Stimulated activated CD4-positive, alpha-beta T cell treated with anti-CD3 and anti-CD28 coated beads, TNF-alpha, amount 100 ng/mL, for 48 hours (primary cell): ENCODE results near the gene WBP11.
"Not testable (repeated sequence)": the region's sequence is repeated elsewhere in the genome, so short reads cannot be mapped to it uniquely, and the experiment has no call there.

ENCODE experiments used
- DNase-seq, 3 donors: peaks; one replicate each; pipeline ENCODE4 v3.0.0-alpha.2; 2020; ENCODE audit warnings: low read depth in 3 of 3

The WBP11 gene

DNA sequence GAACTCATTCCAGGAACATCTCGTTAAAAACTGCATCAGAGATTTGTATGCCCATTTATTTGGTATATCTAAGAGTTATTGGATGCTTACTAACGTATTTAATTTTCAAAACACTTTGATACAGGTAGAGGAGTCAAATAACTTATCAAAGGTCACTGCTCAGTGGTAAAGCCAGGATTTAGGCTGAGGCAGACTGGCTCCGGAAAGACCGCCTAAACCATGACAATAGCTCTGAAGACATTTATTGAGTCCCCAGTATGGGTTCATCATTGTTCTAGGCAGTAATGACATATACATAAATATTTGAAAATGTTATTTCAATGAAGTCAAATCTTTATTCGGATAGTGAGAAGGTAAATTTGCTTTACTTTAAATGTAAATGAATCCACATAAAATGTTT is 30.3 kb downstream of the WBP11 start:
- DNase-seq: no peak

GRCh38 chr12:14771651-14772137 is 31.6 kb downstream of the WBP11 start:
- no peak for DNase-seq

DNA sequence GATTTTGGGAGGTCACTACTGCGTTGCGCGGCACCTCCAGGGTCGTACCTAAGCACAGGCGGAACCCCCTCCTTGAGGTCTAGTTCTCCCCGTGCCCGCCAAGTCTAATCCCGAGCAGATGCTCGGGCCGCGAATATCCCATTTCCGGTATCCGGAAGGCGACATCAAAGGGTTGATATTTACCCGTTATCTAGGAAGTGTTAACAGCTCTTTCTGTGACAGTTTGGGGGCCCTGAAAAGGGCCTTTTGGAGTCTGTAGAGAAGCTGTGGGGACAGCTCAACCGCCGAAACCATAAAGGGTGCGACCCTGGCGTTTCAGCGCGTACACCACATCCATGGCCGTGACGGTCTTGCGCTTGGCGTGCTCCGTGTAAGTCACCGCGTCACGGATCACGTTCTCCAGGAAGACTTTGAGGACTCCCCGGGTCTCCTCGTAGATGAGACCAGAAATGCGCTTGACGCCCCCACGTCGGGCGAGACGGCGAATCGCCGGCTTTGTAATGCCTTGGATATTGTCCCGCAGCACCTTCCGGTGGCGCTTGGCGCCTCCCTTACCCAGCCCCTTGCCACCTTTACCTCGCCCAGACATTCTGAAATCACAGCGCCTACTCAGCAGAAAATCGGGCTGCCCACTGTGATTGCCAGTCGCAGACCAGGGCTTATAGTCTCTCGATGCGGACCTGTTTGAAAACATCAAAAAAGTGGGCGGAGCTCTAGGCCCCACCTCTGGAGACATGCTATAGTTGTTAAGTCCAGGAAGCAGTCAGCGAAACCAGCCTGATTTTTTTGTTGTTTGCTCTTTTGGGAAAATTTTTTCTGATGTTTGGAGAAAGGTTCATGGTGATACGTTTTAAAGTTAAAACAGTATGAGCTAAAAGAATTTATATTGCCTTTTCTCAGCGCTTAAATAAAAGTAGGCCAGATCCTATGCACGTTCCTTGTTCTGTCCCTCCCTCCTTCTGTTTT is 32.5 kb downstream of the WBP11 start:
- DNase-seq: peak; percentile 88 to 91 (median 90)

DNA sequence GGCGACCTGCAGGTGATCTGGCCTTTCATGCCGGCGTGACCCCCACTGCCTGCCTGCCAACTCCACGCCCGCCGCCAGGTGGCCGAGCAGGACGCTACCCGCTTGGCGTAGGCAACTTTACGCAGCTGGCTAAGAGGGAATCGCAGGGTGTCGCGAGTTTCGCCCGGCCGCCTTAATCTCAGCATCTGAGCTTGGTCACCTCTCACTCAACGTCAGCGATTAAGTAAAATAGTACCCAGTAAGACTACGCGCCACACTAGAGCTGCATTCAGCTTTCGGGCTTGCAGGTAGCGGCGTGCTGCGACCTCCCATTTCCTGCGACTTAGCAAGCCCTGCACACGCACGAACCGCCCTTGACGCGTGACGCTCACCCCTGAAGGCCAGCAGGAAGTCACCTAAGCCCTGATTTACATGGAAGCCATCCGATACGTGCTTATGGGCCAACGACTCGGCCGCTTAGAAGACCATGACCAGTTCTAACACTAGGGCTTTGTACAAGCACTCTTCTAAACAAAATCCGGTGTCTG is 33.2 kb downstream of the WBP11 start:
- peak; percentile 78 to 87 (median 81) for DNase-seq

DNA sequence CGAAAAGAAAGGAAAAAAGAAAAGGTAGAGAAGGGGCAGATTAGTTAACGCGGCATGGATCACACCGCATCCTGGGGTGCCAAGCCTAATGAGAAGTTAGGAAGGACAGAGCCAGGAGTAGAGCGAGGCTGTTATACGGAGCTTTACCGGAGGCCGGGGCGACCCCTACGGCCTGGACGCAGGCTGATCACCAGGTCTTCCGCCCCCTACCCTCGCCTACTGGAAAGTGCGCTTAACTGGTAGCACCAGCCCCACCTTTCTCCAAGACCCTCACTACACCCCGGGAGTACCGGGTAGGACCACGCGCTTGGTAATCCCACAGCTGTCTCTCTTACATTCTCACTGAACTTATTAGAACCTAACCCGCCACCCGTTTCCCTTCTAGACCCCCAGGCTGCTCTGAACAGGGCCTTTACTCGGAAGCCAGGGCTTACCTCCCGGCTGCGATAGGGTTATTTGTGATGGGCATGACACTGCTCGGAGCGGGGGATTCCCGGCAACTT is 33.8 kb downstream of the WBP11 start:
- peak in 1 of 3 donors; percentile 28 for DNase-seq

- peak in 1 of 3 donors; percentile 28 for DNase-seq
Observed at GRCh38 chr12:14768823-14769405, 34.4 kb downstream of the WBP11 start.

DNA sequence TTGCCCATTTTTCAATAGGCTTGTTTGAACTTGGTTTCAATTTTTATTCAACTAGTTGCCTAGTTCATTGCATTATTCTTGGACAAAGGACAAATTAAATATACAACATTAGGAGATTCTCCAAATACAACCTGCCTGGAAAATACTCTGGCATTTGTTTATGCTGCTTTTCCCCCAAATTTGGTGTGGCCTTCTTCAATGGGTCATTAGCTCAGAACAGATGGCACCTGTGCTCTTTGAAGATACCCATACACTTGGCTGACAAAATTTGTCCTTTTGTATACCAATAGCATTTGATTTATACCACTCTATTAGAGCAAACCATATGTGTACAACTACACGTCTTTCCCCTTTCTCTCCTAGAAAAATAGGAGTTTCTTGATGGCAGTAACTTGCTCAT is 35.7 kb downstream of the WBP11 start:
- no peak for DNase-seq

- DNase-seq: no peak
Observed at GRCh38 chr12:14766649-14767215, 36.5 kb downstream of the WBP11 start.

DNA sequence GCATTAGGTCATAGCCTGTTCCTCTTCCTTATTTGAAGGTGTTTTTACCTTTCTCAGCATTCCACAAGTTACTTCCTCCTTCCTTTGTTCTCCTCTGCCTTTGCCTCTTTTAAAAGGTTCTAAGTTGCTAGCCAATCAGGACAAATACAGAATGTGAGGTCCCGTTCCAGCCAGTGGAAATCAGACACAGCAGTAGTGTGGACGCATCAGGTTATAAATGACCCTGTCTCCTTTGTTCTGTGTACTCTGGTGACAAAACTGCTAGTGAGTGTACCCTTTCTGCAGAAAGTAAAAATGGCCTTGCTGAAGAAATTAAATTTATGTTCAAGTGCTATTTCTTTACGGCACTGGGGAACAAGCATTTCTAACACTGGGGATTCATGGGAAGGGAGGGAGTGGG is 37.3 kb downstream of the WBP11 start:
- not testable (repeated sequence) for DNase-seq

DNA sequence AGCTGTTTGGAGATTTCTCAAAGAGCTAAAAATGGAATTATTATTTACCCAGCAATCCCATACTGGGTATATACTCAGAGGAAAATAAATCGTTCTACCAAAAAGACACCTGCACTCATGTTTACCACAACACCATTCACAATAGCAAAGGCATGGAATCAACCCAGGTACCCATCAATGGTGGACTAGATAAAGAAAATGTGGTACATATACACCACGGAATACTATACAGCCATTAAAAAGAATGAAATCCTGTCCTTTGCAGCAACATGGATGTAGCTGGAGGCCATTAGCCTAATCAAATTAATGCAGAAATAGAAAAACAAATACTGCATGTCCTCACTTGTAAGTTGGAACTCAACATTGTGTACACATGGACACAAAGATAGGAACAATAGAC is 37.9 kb downstream of the WBP11 start:
- no peak for DNase-seq

- not testable (repeated sequence) for DNase-seq
Observed at GRCh38 chr12:14759711-14760280, 43.5 kb downstream of the WBP11 start.

GRCh38 chr12:14756334-14757143 is 46.7 kb downstream of the WBP11 start:
- no peak for DNase-seq

DNA sequence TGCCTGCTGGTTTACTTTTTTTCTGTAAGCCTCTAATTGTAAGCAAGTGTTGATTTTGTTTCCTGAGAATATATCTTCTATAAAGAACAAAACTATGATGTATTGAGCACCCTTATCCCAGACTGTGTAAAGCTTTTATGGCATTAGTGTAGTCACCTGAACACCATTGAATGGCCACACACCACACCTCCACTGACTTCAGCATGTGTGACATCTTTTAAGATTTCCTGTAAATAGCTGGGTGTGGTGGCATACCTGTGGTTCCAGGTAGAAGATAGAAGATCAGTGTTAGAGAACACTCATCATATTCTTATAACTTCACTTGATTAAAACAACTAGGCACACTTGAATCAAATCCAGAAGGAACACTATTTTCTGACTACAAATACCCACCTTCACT is 51.3 kb downstream of the WBP11 start:
- no peak for DNase-seq

GRCh38 chr12:14743061-14743460 is 60.2 kb downstream of the WBP11 start:
- no peak for DNase-seq

GRCh38 chr12:14741942-14742341 is 61.3 kb downstream of the WBP11 start:
- DNase-seq: no peak

- DNase-seq: no peak
Observed at GRCh38 chr12:14741153-14741552, 62.1 kb downstream of the WBP11 start.

DNA sequence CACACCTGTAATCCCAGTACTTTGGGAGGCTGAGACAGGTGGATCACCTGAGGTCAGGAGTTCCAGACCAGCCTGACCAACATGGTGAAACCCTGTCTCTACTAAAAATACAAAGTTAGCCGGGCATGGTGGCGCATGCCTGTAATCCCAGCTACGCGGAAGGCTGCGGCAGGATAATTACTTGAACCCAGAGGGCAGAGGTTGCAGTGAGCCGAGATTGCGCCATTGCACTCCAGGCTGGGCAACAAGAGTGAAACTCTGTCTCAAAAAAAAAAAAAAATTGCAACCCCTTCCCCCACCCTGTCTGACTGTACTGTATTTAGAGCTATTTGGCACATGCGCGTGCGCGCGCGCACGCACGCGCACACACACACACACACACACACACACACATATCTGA is 66.8 kb downstream of the WBP11 start:
- DNase-seq: not testable (repeated sequence)
